Heart left ventricle (tissue), 11 donors: ENCODE measurements around the gene BACH2. TPM values are rescaled to one million over a fixed set of nuclear protein-coding genes. Genes with fewer than 3 reads are reported as not detected.

Experiments
- microRNA-seq, 4 donors: library from miRNA; unstranded; fragments of <30 nt; microRNA quantifications; one replicate each; pipeline versions ENCODE4 to v1.2.0, GENCODE V29; 2017 to 2020
- polyA plus RNA-seq, 2 donors: library from polyadenylated mRNA; stranded (reverse); fragments of 200-250 nt; gene quantifications; one replicate each; pipeline ENCODE4 v1.2.3, GENCODE V29; 2013
- total RNA-seq, 9 donors: library from RNA; depleted of rRNA in 2 of 9; stranded (reverse); fragments of >200 nt in 2 of 9; fragmentation: NEBNext Ultra II Directional in 3 of 9; extraction: Animal tissue kit (Norgen Biotek cat#: 25700) in 3 of 9; gene quantifications; one replicate each; pipeline versions ENCODE4 v1.1.0 to v1.2.4, GENCODE V29; 2016 to 2023
- donor health status: ischemic (EF 13 %, LVEDD 7.1; RV severe dilation, severe dysfunction).
- donor health status: healthy with polysubstance abuse.
- donor health status: DM: no; HTN: yes; CAD: no.
- donor health status: DM: no; HTN: no; CAD: no.
- donor health status: ischemic (EF 25% LVEDD 5.7; RV mildly dilated, moderate dysfunction).
- donor health status: healthy.
- donor health status: DM: yes; HTN: yes; CAD: no.
- donor health status: PGD.
- donor health status: nonischemic (EF 23%, LVEDD 6.1; RV moderate dilation, normal function).

Gene BACH2
- total and polyA plus RNA-seq, 11 donors: 0.23 to 8.4 (median 1.5) TPM

Small RNAs within 50 kb of the gene (microRNA-seq; reads per million reads assigned to microRNA genes)
- 0 reads per million in 4 donors for gene MIR4464
